Lung (tissue), 12 donors: ENCODE measurements around the gene BDH1. TPM values are rescaled to one million over a fixed set of nuclear protein-coding genes. Genes with fewer than 3 reads are reported as not detected.
A peak's percentile ranks its signal among the peaks of the same experiment; 100 is the strongest.

ENCODE experiments used
- ATAC-seq: fragments of 200-7000 bp; cut with Tn5 transposase; one replicate; pipeline ENCODE4 v1.9.1; 2020; ENCODE audit warnings: moderate number of reproducible peaks; ENCODE audit not compliant: insufficient read depth, low FRiP score
- DNase-seq, 3 donors: peaks; one replicate each; pipeline ENCODE4 v3.0.0-alpha.2; 2013 to 2017
- H3K27ac ChIP-seq, 2 donors: one replicate each; pipeline ENCODE4 v1.5.1; 2013; ENCODE audit warnings: mild to moderate bottlenecking in 2 of 2, moderate library complexity in 2 of 2, control low read depth in 1 of 2, inconsistent platforms in 1 of 2, low read depth in 1 of 2, low read length in 1 of 2
- H3K27me3 ChIP-seq, 3 donors: one replicate each; pipeline ENCODE4 v1.5.1; 2013; ENCODE audit warnings: low read length in 2 of 3; ENCODE audit not compliant: control insufficient read depth in 3 of 3, insufficient read depth in 3 of 3
- H3K36me3 ChIP-seq, 4 donors: one replicate each; pipeline ENCODE4 v1.5.1; 2013; ENCODE audit warnings: low read length in 4 of 4, mild to moderate bottlenecking in 1 of 4, moderate library complexity in 1 of 4; ENCODE audit not compliant: control insufficient read depth in 4 of 4, insufficient read depth in 4 of 4
- H3K4me1 ChIP-seq, 5 donors: one replicate each; pipeline ENCODE4 v1.5.1; 2013; ENCODE audit warnings: low read length in 5 of 5, mild to moderate bottlenecking in 2 of 5, moderate library complexity in 1 of 5; ENCODE audit not compliant: control insufficient read depth in 5 of 5, insufficient read depth in 5 of 5
- H3K4me3 ChIP-seq: one replicate; pipeline ENCODE4 v1.5.1; 2013; ENCODE audit warnings: mild to moderate bottlenecking, control low read depth, moderate library complexity
- H3K9ac ChIP-seq, 2 donors: one replicate each; pipeline ENCODE4 v1.5.1; 2013; ENCODE audit warnings: low read length in 2 of 2, control low read depth in 1 of 2; ENCODE audit not compliant: insufficient read depth in 1 of 2
- H3K9me3 ChIP-seq, 4 donors: one replicate each; pipeline ENCODE4 v1.5.1; 2013; ENCODE audit warnings: low read length in 3 of 4, mild to moderate bottlenecking in 1 of 4, moderate library complexity in 1 of 4; ENCODE audit not compliant: control insufficient read depth in 4 of 4, insufficient read depth in 3 of 4
- WGBS, 2 donors: extraction: QIAGEN DNeasy Blood & Tissue Kit; methylation state at CpG; one replicate each; pipeline ENCODE4 v1.1.7; 2013; 5-methylcytosine and 5-hydroxymethylcytosine counted together
- polyA plus RNA-seq, 2 donors: library from polyadenylated mRNA; stranded (reverse); fragments of 200-250 nt; gene quantifications; one replicate each; pipeline ENCODE4 v1.2.1, GENCODE V29; 2013
- total RNA-seq, 2 donors: library from RNA; depleted of rRNA in 1 of 2; stranded (reverse); fragments of >200 nt in 1 of 2; gene quantifications; one replicate each; pipeline ENCODE4 v1.2.1, GENCODE V29; 2014 to 2021
- TF ChIP-seq, protein P1 (sequence below): IDR thresholded peaks from 2 replicates; pipeline ENCODE4 v1.5.1; 2012; ENCODE audit warnings: mild to moderate bottlenecking; ENCODE audit errors: control extremely low read depth, extremely low read depth
- donor health status: control.
- donor health status: control.
- donor health status: Bipolar disorder and iron deficiency.
- donor health status: healthy.
- donor health status: DM: yes; HTN: yes; CAD: no.

Gene BDH1
- total and polyA plus RNA-seq, 4 donors = 14.3 to 32.8 (median 17.0) TPM

DNA sequence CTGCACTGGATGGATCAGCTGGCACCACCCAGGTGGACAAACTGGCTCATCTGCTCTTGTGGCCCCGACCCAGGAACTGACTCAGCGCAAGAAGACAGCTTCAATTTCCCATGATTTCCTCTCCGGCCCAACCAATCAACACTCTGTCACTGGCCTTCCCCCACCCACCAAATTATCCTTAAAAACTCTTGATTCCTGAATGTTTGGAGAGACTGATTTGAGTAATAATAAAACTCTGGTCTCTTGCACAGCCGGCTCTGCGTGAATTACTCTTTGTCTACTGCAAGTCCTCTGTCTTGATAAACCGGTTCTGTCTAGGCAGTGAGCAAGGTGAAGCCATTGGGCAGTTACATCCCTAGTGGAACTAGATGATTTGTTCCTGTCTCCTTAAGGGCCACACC, 16.1 kb downstream of the BDH1 start:
- DNase-seq = peak; percentile 41 to 77 (median 52)
- peaks cover 0 to 14% (median 4%) of the 10 kb centered on the region in 5 donors for H3K4me1 ChIP-seq
- ATAC-seq = no peak

DNA sequence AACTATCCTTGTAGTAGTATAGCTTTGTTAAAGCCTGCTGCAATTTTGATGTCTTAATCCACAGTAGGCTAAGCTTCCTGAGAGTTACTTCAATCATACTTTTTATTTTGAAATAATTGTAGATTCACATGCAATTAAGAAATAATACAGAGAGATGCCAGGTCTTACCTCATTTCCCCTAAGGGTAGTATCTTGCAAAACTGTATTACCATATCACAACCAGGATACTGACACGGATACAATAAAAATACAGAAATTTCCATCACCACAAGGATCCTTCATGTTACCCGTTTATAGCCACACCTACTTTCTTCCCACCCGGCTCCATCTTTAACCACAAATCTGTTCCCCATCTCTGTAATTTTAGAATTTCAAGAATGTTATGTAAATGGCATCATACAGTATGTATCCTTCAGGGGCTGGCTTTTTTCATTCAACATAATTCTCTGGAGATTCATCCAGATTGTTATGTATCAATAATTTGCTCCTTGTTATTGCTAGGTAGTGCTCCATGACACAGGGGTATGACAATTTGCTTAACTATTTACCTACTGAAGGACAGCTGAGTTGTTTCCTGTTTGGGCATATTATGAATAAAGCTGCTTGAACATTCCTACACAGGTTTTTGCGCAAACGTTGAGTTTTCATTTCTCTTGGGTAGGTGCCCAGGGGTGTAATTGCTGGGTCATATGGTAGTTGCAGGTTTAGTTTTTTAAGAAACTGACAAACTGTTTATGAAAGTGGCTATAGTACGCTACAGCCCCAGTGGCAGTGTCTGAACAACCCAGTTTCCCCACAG, 21.6 kb downstream of the BDH1 start:
- H3K4me3 ChIP-seq = no peak overlapping the region
- ATAC-seq (no peak), DNase-seq (no peak)
- no peak overlapping the region for H3K9ac ChIP-seq
- TF ChIP-seq, protein P1, sequence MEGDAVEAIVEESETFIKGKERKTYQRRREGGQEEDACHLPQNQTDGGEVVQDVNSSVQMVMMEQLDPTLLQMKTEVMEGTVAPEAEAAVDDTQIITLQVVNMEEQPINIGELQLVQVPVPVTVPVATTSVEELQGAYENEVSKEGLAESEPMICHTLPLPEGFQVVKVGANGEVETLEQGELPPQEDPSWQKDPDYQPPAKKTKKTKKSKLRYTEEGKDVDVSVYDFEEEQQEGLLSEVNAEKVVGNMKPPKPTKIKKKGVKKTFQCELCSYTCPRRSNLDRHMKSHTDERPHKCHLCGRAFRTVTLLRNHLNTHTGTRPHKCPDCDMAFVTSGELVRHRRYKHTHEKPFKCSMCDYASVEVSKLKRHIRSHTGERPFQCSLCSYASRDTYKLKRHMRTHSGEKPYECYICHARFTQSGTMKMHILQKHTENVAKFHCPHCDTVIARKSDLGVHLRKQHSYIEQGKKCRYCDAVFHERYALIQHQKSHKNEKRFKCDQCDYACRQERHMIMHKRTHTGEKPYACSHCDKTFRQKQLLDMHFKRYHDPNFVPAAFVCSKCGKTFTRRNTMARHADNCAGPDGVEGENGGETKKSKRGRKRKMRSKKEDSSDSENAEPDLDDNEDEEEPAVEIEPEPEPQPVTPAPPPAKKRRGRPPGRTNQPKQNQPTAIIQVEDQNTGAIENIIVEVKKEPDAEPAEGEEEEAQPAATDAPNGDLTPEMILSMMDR = no peak
- WGBS, 2 donors = 49 to 53% methylated on average over 6 of the region's 6 CpGs
- no peaks in the 10 kb centered on the region for H3K9me3 ChIP-seq
- H3K36me3 ChIP-seq = peaks cover 0 to 4% (median 0%) of the 10 kb centered on the region in 4 donors
- no peaks in the 10 kb centered on the region for H3K27me3 ChIP-seq
- H3K27ac ChIP-seq = no peak overlapping the region
- H3K4me1 ChIP-seq = no peaks in the 10 kb centered on the region

More for the DNA sequence above, 16.1 kb downstream of the BDH1 start:
- Histone ChIP-seq H3K4me3 (no peak overlapping the region), H3K9me3 (no peaks in the 10 kb centered on the region), H3K9ac (no peak overlapping the region), H3K36me3 (no peaks in the 10 kb centered on the region), H3K27me3 (no peaks in the 10 kb centered on the region), H3K27ac (no peak overlapping the region)
- 73 to 74% methylated on average over 6 of the region's 6 CpGs for WGBS, 2 donors
- TF ChIP-seq, protein P1 = no peak

DNA sequence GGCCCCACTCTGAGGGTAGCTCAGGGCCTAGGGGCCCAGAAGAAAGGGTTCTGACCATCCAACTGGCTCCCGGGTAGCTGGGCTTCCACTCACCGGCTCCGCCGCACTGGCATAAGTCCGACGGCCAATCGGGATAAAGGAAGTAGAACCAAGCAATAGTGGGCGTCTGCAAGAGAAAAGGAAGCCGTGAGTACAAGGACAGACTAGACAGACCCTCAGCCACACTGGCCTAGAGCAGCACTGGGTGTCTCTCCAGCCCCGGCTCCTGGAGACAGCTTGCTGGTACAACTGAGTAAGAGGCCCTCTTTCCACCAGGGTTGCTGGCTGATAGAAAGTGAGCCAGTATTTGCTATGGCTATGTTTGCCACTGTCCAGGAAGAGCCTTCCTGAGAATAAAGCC, 22.4 kb downstream of the BDH1 start:
- Histone ChIP-seq H3K27ac (no peak overlapping the region), H3K36me3 (peaks cover 0 to 4% (median 0%) of the 10 kb centered on the region in 4 donors), H3K27me3 (no peaks in the 10 kb centered on the region), H3K4me3 (no peak overlapping the region), H3K9me3 (no peaks in the 10 kb centered on the region), H3K4me1 (no peaks in the 10 kb centered on the region), H3K9ac (no peak overlapping the region)
- TF ChIP-seq, protein P1 = no peak
- whole genome bisulfite sequencing, 2 donors = 56 to 86% methylated on average over 10 of the region's 10 CpGs
- DNase-seq (no peak), ATAC-seq (no peak)
